ENCODE measurements around the gene CCN2. TPM values are rescaled to one million over a fixed set of nuclear protein-coding genes. Genes with fewer than 3 reads are reported as not detected.

The CCN2 gene
- total and polyA plus RNA-seq, 7 experiments from 2014 or later: not detected

DNA sequence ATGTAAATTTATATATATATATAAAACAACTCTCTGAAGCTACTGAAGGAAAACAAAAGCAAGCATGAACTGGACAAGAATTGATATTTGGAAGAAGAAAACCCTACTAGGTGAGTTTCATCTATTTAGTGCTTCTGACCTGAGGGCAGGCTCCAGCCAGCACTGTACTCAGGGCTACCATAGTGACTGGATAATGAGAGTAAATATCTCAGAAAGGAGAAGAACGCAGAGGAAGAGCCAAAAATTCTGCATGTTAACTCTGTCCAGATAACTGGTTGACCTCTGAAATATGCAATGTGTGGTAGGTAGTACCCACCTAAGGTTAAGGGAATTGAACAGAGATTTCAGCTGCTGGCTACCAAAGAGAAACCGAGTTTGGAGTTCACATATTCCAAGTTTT lies 41.4 kb upstream of the CCN2 start:
- no peak for ATAC-seq
- peaks cover 0 to 5% (median 2%) of the 10 kb centered on the region in 5 donors for H3K27me3 Mint-ChIP-seq
- H3K9me3 Mint-ChIP-seq: peaks cover 0 to 3% (median 0%) of the 10 kb centered on the region in 11 donors
- intact Hi-C loops (cut with micrococcal nuclease): no loop called here
- Histone ChIP-seq H3K36me3 (ENCODE audit: control insufficient read depth in 2 of 3, insufficient read depth in 3 of 3, low read length in 3 of 3) (no peaks in the 10 kb centered on the region), H3K27ac (ENCODE audit: low read depth, low read length) (no peak overlapping the region), H3K9me3 (ENCODE audit: control insufficient read depth in 2 of 3, low read length in 3 of 3) (no peaks in the 10 kb centered on the region), H3K27me3 (ENCODE audit: control insufficient read depth in 2 of 2, insufficient read depth in 2 of 2, low read length in 2 of 2) (no peaks in the 10 kb centered on the region), H3K4me3 (ENCODE audit: low read length) (no peak overlapping the region), H3K4me1 (ENCODE audit: control insufficient read depth in 2 of 2, insufficient read depth in 2 of 2, low read length in 2 of 2) (no peaks in the 10 kb centered on the region)
- no peaks in the 10 kb centered on the region for H3K36me3 Mint-ChIP-seq
- H3K4me3 Mint-ChIP-seq: no peak overlapping the region
- no peak overlapping the region for H3K27ac Mint-ChIP-seq
- ChIA-PET CTCF (no interaction called here), POLR2A (no interaction called here)
- DNase-seq: no peak
- H3K4me1 Mint-ChIP-seq: no peaks in the 10 kb centered on the region

DNA sequence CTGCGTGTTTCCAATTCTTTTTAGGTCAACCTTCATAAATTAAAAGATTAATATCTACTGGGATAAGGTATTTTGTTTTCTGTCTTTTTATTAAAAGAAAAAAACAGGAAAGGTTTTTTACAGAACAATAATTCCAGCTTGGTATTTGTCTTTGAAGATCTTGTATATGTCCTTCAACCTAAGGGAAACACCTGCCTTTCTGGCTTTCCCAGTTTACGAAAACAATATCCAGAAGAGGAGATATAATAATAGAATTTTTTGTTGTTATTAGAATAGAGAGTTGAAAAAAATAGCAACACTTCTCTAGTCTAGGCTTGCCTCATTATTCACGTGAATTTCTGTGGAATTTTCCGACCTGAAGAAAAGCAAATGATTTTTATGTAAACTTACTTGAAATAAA lies 37.9 kb upstream of the CCN2 start:
- intact Hi-C loops (cut with micrococcal nuclease): no loop called here
- Histone ChIP-seq H3K9me3 (ENCODE audit: control insufficient read depth in 2 of 3, low read length in 3 of 3) (no peaks in the 10 kb centered on the region), H3K27ac (ENCODE audit: low read depth, low read length) (no peak overlapping the region), H3K36me3 (ENCODE audit: control insufficient read depth in 2 of 3, insufficient read depth in 3 of 3, low read length in 3 of 3) (no peaks in the 10 kb centered on the region), H3K27me3 (ENCODE audit: control insufficient read depth in 2 of 2, insufficient read depth in 2 of 2, low read length in 2 of 2) (no peaks in the 10 kb centered on the region), H3K4me1 (ENCODE audit: control insufficient read depth in 2 of 2, insufficient read depth in 2 of 2, low read length in 2 of 2) (no peaks in the 10 kb centered on the region), H3K4me3 (ENCODE audit: low read length) (no peak overlapping the region)
- Mint-ChIP-seq H3K9me3 (peaks cover 0 to 3% (median 0%) of the 10 kb centered on the region in 11 donors), H3K36me3 (no peaks in the 10 kb centered on the region), H3K4me1 (no peaks in the 10 kb centered on the region), H3K4me3 (no peak overlapping the region), H3K27ac (no peak overlapping the region), H3K27me3 (peaks cover 0 to 5% (median 0%) of the 10 kb centered on the region in 5 donors)
- DNase-seq (no peak), ATAC-seq (no peak)
- ChIA-PET CTCF (no interaction called here), POLR2A (no interaction called here)

DNA sequence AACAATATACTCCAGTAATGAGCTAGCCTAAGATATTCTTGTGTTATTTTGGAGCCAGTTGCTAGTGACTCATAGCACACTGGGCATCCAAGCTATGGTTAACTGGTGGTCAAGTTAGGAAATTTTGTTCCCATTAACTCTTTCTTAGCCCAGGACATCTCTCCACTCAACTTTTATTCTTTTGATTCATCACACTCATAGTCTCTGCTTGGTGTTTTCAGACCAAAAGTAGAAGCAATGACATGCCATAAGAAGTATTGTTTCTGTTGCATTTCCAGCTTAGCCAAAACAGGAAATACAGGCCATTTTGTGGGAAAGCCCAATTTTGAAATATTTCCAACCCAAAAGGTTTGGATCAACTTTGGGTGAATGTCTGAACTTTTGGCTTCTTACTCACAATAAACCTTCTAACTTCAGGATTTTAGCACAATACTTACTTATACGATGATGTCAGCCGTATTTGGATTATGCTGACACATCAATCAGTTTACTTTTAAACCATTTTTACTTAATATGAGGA lies 31.6 kb upstream of the CCN2 start:
- no peaks in the 10 kb centered on the region for H3K36me3 Mint-ChIP-seq
- Histone ChIP-seq H3K27me3 (ENCODE audit: control insufficient read depth in 2 of 2, insufficient read depth in 2 of 2, low read length in 2 of 2) (no peaks in the 10 kb centered on the region), H3K9me3 (ENCODE audit: control insufficient read depth in 2 of 3, low read length in 3 of 3) (no peaks in the 10 kb centered on the region), H3K4me3 (ENCODE audit: low read length) (no peak overlapping the region), H3K4me1 (ENCODE audit: control insufficient read depth in 2 of 2, insufficient read depth in 2 of 2, low read length in 2 of 2) (no peaks in the 10 kb centered on the region), H3K36me3 (ENCODE audit: control insufficient read depth in 2 of 3, insufficient read depth in 3 of 3, low read length in 3 of 3) (no peaks in the 10 kb centered on the region), H3K27ac (ENCODE audit: low read depth, low read length) (no peak overlapping the region)
- intact Hi-C loops (cut with micrococcal nuclease): no loop called here
- no peak for DNase-seq
- ChIA-PET CTCF (no interaction called here), POLR2A (no interaction called here)
- H3K4me1 Mint-ChIP-seq: no peaks in the 10 kb centered on the region
- no peaks in the 10 kb centered on the region for H3K9me3 Mint-ChIP-seq
- no peak overlapping the region for H3K4me3 Mint-ChIP-seq
- no peak for ATAC-seq
- peaks cover 0 to 14% (median 4%) of the 10 kb centered on the region in 5 donors for H3K27me3 Mint-ChIP-seq
- no peak overlapping the region for H3K27ac Mint-ChIP-seq

GRCh38 chr6:131981624-131981978 lies 30.4 kb upstream of the CCN2 start:
- no peaks in the 10 kb centered on the region for H3K36me3 ChIP-seq (ENCODE audit: control insufficient read depth in 2 of 3, insufficient read depth in 3 of 3, low read length in 3 of 3)
- H3K27me3 ChIP-seq (ENCODE audit: control insufficient read depth in 2 of 2, insufficient read depth in 2 of 2, low read length in 2 of 2): no peaks in the 10 kb centered on the region
- no peaks in the 10 kb centered on the region for H3K9me3 Mint-ChIP-seq
- CTCF ChIA-PET: no interaction called here
- H3K4me3 Mint-ChIP-seq: no peak overlapping the region
- H3K4me1 ChIP-seq (ENCODE audit: control insufficient read depth in 2 of 2, insufficient read depth in 2 of 2, low read length in 2 of 2): no peaks in the 10 kb centered on the region
- H3K36me3 Mint-ChIP-seq: no peaks in the 10 kb centered on the region
- H3K27ac Mint-ChIP-seq: no peak overlapping the region
- POLR2A ChIA-PET: no interaction called here
- H3K4me3 ChIP-seq (ENCODE audit: low read length): no peak overlapping the region
- H3K4me1 Mint-ChIP-seq: no peaks in the 10 kb centered on the region
- intact Hi-C loops (cut with micrococcal nuclease): no loop called here
- no peak overlapping the region for H3K27ac ChIP-seq (ENCODE audit: low read depth, low read length)
- ATAC-seq (no peak), DNase-seq (no peak)
- H3K9me3 ChIP-seq (ENCODE audit: control insufficient read depth in 2 of 3, low read length in 3 of 3): no peaks in the 10 kb centered on the region
- H3K27me3 Mint-ChIP-seq: peaks cover 0 to 14% (median 4%) of the 10 kb centered on the region in 5 donors

DNA sequence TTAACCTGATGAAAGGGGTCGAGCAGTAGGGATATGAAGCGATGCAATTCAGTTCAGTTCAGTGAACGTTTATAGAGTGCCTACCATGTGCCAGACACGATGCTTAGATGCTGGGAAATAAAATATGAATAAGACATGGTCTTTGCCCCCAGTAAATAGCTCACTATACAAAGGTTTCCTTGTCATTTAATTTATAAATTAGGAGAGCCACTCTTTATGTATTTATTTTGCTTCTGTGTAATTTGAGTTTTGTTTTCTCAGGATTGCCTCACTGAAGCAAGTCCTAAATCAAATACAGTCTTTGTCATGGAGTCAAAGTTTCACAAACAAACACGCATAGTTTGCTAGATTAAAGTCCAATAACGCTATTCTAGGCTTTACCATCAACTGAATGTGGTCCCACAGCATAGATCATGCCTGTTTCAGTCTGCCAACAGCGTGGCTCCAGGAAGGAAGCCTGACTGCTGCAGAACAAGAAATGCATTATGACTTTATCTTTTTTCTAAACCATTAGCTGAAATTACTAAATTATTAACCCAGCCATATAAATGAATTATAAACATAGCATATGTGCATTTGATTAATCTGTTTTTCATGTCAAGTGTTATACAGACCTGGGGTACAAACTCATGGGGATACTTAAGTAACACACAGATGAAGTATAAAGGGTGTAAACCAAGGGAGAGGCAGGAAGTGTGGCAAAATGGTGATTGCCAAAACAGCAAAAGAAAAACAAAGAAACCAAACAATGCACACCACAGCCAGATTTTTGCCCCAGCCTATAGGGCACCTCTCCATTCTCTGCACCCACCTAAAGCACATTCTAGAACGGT lies 29.8 kb upstream of the CCN2 start:
- H3K4me3 Mint-ChIP-seq: no peak overlapping the region
- intact Hi-C loops (cut with micrococcal nuclease): no loop called here
- no peaks in the 10 kb centered on the region for H3K9me3 ChIP-seq (ENCODE audit: control insufficient read depth in 2 of 3, low read length in 3 of 3)
- ChIA-PET CTCF (no interaction called here), POLR2A (no interaction called here)
- no peak overlapping the region for H3K27ac ChIP-seq (ENCODE audit: low read depth, low read length)
- no peaks in the 10 kb centered on the region for H3K9me3 Mint-ChIP-seq
- H3K4me3 ChIP-seq (ENCODE audit: low read length): no peak overlapping the region
- H3K27me3 ChIP-seq (ENCODE audit: control insufficient read depth in 2 of 2, insufficient read depth in 2 of 2, low read length in 2 of 2): no peaks in the 10 kb centered on the region
- ATAC-seq (no peak), DNase-seq (no peak)
- no peaks in the 10 kb centered on the region for H3K4me1 Mint-ChIP-seq
- no peaks in the 10 kb centered on the region for H3K36me3 Mint-ChIP-seq
- no peak overlapping the region for H3K27ac Mint-ChIP-seq
- H3K36me3 ChIP-seq (ENCODE audit: control insufficient read depth in 2 of 3, insufficient read depth in 3 of 3, low read length in 3 of 3): no peaks in the 10 kb centered on the region
- H3K4me1 ChIP-seq (ENCODE audit: control insufficient read depth in 2 of 2, insufficient read depth in 2 of 2, low read length in 2 of 2): no peaks in the 10 kb centered on the region
- peaks cover 0 to 14% (median 4%) of the 10 kb centered on the region in 5 donors for H3K27me3 Mint-ChIP-seq

DNA sequence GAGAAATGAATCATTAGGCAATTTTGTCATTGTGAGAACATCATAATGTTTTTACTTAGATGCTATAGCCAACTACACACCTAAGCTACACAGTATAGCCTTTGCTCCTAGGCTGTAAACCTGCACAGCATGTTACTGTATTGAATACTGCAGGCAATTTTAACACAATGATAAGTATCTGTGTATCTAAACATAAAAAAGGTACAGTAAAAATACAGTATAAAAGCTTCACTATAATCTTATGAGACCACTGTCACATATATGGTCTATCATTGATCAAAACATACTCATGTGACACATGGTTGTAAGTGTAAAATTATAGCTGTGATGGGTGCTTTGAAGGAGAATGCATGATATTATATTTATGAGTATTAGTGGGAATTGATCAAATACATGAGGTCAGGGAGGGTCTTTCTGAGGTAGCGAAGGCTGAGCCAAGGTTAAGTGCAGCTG lies 29.2 kb upstream of the CCN2 start:
- Histone ChIP-seq H3K4me3 (ENCODE audit: low read length) (no peak overlapping the region), H3K27me3 (ENCODE audit: control insufficient read depth in 2 of 2, insufficient read depth in 2 of 2, low read length in 2 of 2) (no peaks in the 10 kb centered on the region), H3K36me3 (ENCODE audit: control insufficient read depth in 2 of 3, insufficient read depth in 3 of 3, low read length in 3 of 3) (no peaks in the 10 kb centered on the region), H3K27ac (ENCODE audit: low read depth, low read length) (no peak overlapping the region), H3K9me3 (ENCODE audit: control insufficient read depth in 2 of 3, low read length in 3 of 3) (no peaks in the 10 kb centered on the region), H3K4me1 (ENCODE audit: control insufficient read depth in 2 of 2, insufficient read depth in 2 of 2, low read length in 2 of 2) (no peaks in the 10 kb centered on the region)
- no peaks in the 10 kb centered on the region for H3K4me1 Mint-ChIP-seq
- intact Hi-C loops (cut with micrococcal nuclease): no loop called here
- no peak overlapping the region for H3K4me3 Mint-ChIP-seq
- no peaks in the 10 kb centered on the region for H3K9me3 Mint-ChIP-seq
- CTCF ChIA-PET: no interaction called here
- ATAC-seq (no peak), DNase-seq (no peak)
- no peak overlapping the region for H3K27ac Mint-ChIP-seq
- POLR2A ChIA-PET: no interaction called here
- peaks cover 0 to 20% (median 4%) of the 10 kb centered on the region in 5 donors for H3K27me3 Mint-ChIP-seq
- no peaks in the 10 kb centered on the region for H3K36me3 Mint-ChIP-seq

All from naive thymus-derived CD4-positive, alpha-beta T cell (primary cell).